Muscle of leg (tissue), 11 donors: Measurements from ENCODE around the gene ELFN2. TPM values are rescaled to one million over a fixed set of nuclear protein-coding genes. Genes with fewer than 3 reads are reported as not detected.
"Not testable (repeated sequence)": the region's sequence is repeated elsewhere in the genome, so short reads cannot be mapped to it uniquely, and the experiment has no call there.

ENCODE experiments used
- DNase-seq: peaks from one replicate; pipeline ENCODE4 v3.0.0; 2013
- H3K27ac ChIP-seq: one replicate; pipeline ENCODE4 v1.5.1; 2013; ENCODE audit warnings: mild to moderate bottlenecking, low read length, control low read depth
- H3K27me3 ChIP-seq: one replicate; pipeline ENCODE4 v1.6.1; 2013; ENCODE audit warnings: low read length; ENCODE audit not compliant: control insufficient read depth, insufficient read depth
- H3K36me3 ChIP-seq: one replicate; pipeline ENCODE4 v1.6.1; 2013; ENCODE audit warnings: low read length; ENCODE audit not compliant: control insufficient read depth, insufficient read depth
- H3K4me1 ChIP-seq: one replicate; pipeline ENCODE4 v1.6.1; 2013; ENCODE audit warnings: low read length; ENCODE audit not compliant: control insufficient read depth, insufficient read depth
- H3K4me3 ChIP-seq: one replicate; pipeline ENCODE4 v1.5.1; 2013; ENCODE audit warnings: low read length, control low read depth
- H3K9me3 ChIP-seq: replicated peaks from 2 replicates; pipeline ENCODE4 v1.6.1; 2013; ENCODE audit warnings: low read depth, low read length; ENCODE audit not compliant: control insufficient read depth
- WGBS: methylation state at CpG from one replicate; pipeline ENCODE4 v1.1.5; 2013; ENCODE audit warnings: missing lambda C conversion rate; ENCODE audit not compliant: insufficient coverage; 5-methylcytosine and 5-hydroxymethylcytosine counted together
- polyA plus RNA-seq, 8 donors: library from polyadenylated mRNA; unstranded; fragments of 120-200 nt; gene quantifications; one replicate each; pipeline versions ENCODE4 v1.2.1 to v1.2.3, GENCODE V29; 2013; ENCODE audit warnings: inconsistent platforms in 1 of 8, low replicate concordance in 1 of 8; ENCODE audit not compliant: insufficient read length in 8 of 8, insufficient read depth in 1 of 8
- total RNA-seq: library from RNA; stranded (reverse); fragments of 120-200 nt; gene quantifications from one replicate; pipeline ENCODE4 v1.2.4, GENCODE V29; 2013

ELFN2 gene
- total and polyA plus RNA-seq, 9 donors: 0.35 to 2.2 (median 1.3) TPM

DNA sequence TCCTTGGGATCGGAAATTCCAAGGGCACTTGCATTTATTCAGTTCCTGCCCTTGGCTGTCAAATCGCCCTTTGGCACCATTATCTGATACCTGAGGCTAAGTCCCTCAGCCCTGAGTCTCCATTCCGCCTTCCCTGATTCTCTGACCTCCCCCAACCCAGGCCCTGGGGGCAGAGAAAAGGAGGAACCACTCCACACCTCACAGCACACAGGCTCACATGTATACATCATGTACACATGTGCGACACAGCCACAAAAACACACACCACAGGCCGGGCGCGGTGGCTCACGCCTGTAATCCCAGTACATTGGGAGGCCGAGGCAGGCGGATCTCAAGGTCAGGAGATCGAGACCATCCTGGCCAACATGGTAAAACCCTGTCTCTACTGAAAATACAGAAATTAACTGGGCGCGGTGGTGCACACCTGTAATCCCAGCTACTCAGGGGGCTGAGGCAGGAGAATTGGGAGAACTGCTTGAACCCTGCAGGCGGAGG lies 41.0 kb upstream of the ELFN2 start:
- H3K4me3 ChIP-seq, H3K36me3 ChIP-seq, DNase-seq, H3K9me3 ChIP-seq, H3K4me1 ChIP-seq, H3K27me3 ChIP-seq, H3K27ac ChIP-seq: not testable (repeated sequence)
- 91% methylated on average over 8 of the region's 14 CpGs for WGBS

GRCh38 chr22:37467391-37467955 lies 40.2 kb upstream of the ELFN2 start:
- WGBS: 42% methylated on average over 7 of the region's 14 CpGs
- no peaks in the 10 kb centered on the region for H3K36me3 ChIP-seq
- no peak for DNase-seq

GRCh38 chr22:37464181-37464580 lies 36.9 kb upstream of the ELFN2 start:
- Histone ChIP-seq H3K27ac (no peak overlapping the region), H3K27me3 (no peaks in the 10 kb centered on the region), H3K9me3 (no peaks in the 10 kb centered on the region), H3K4me3 (no peak overlapping the region), H3K4me1 (peaks cover 6% of the 10 kb centered on the region), H3K36me3 (no peaks in the 10 kb centered on the region)
- 0% methylated on average over 1 of the region's 4 CpGs for WGBS
- peak; percentile 82 for DNase-seq

More at GRCh38 chr22:37467391-37467955, 40.2 kb upstream of the ELFN2 start:
- H3K9me3 ChIP-seq: no peaks in the 10 kb centered on the region
- H3K4me3 ChIP-seq: no peak overlapping the region
- H3K27me3 ChIP-seq: peaks cover 2% of the 10 kb centered on the region
- peaks cover 6% of the 10 kb centered on the region for H3K4me1 ChIP-seq
- no peak overlapping the region for H3K27ac ChIP-seq

DNA sequence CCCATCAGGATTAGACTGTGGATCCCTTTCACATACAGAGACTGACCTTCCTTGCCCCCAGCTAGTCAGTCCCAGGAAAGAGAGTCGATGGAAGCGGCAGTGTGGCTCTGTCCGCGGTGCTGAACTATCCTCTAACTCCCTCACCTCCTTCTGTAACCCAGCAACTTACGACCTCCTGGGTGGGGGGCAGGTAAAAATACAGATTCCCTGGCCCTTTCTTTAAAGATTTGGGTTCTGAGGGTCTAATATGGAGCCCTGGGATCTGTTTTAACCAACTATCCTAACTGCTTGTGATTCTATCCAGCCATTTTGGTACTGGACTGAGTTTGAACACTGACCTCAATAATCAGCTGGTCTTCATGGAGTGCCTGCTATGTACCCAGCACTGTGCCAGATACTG lies 35.7 kb upstream of the ELFN2 start:
- 0% methylated on average over 1 of the region's 5 CpGs for WGBS
- H3K27me3 ChIP-seq: peaks cover 3% of the 10 kb centered on the region

GRCh38 chr22:37462436-37462835 lies 35.2 kb upstream of the ELFN2 start:
- Histone ChIP-seq H3K4me1 (peaks cover 6% of the 10 kb centered on the region), H3K27me3 (peaks cover 6% of the 10 kb centered on the region), H3K9me3 (no peaks in the 10 kb centered on the region), H3K36me3 (no peaks in the 10 kb centered on the region), H3K27ac (no peak overlapping the region), H3K4me3 (no peak overlapping the region)
- 63% methylated on average over 4 of the region's 5 CpGs for WGBS
- no peak for DNase-seq

More for the DNA sequence above, 35.7 kb upstream of the ELFN2 start:
- no peak overlapping the region for H3K4me3 ChIP-seq
- peaks cover 6% of the 10 kb centered on the region for H3K4me1 ChIP-seq
- no peak overlapping the region for H3K27ac ChIP-seq
- no peaks in the 10 kb centered on the region for H3K9me3 ChIP-seq
- no peaks in the 10 kb centered on the region for H3K36me3 ChIP-seq
- DNase-seq: peak; percentile 69

DNA sequence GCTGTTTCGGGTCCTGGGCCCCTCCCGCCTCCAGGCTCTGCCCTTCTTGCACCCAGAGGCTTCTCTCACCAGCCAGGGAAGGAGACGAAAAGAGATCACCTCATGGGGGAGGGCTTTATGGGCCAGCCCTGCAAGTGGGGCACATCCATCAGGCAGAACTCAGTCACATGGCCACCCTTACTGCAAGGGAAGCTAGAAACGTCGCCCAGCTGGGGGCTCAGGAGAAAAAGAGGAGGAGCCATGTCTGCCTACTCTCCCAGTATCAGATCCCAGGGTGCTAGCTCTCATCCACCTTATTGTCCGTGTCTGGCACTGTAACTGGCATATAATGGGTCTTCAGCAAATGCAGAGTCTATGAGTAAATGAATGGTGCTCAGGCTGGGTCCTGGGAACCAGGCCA lies 34.7 kb upstream of the ELFN2 start:
- peaks cover 9% of the 10 kb centered on the region for H3K27me3 ChIP-seq
- DNase-seq: no peak
- H3K4me1 ChIP-seq: peaks cover 6% of the 10 kb centered on the region
- no peak overlapping the region for H3K4me3 ChIP-seq
- H3K27ac ChIP-seq: no peak overlapping the region
- H3K9me3 ChIP-seq: no peaks in the 10 kb centered on the region
- H3K36me3 ChIP-seq: no peaks in the 10 kb centered on the region
- WGBS: 17% methylated on average over 3 of the region's 6 CpGs

DNA sequence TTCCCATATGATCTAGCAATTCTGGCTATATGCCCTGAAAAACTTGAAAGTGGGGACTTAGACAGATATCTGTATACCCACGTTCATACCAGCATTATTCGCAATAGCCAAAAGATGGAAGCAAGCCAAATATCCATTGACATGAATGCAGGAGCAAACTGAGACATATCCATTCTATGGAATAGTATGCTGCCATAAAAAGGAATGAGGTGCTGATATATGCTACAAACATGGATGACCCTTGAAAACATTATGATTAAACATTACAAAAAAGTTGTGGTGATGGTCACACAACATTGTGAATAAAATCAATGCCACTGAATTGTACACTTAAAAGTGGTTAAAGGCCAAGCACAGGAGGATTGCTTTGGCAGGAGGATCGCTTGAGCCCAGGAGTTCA lies 33.4 kb upstream of the ELFN2 start:
- Histone ChIP-seq H3K4me3 (no peak overlapping the region), H3K9me3 (no peaks in the 10 kb centered on the region), H3K36me3 (no peaks in the 10 kb centered on the region), H3K27ac (no peak overlapping the region), H3K27me3 (peaks cover 21% of the 10 kb centered on the region), H3K4me1 (peaks cover 6% of the 10 kb centered on the region)
- DNase-seq: no peak
- WGBS: no CpG with 5 or more reads among the region's 3 CpGs

DNA sequence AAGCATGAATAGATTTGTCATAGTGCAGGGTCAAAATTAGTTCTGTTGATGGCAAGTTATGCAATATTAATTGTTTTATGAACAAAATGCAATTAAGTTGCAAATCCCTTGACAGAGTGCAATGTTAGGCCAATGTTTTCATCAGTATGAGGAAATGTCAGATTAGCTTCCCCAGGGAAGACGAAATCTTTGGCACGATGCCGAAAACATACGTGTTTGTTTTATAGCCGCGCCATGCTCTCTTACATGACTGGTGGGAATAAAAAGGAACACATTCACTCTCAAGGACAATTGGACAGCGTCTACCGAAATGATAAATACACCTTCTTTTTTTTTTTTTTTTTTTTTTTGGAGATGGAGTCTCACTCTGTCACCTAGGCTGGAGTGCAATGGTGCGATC lies 31.9 kb upstream of the ELFN2 start:
- no peak overlapping the region for H3K4me3 ChIP-seq
- H3K9me3 ChIP-seq: no peaks in the 10 kb centered on the region
- no peaks in the 10 kb centered on the region for H3K36me3 ChIP-seq
- no peak overlapping the region for H3K27ac ChIP-seq
- DNase-seq: no peak
- H3K4me1 ChIP-seq: peaks cover 3% of the 10 kb centered on the region
- 71% methylated on average over 4 of the region's 9 CpGs for WGBS
- H3K27me3 ChIP-seq: peaks cover 34% of the 10 kb centered on the region

DNA sequence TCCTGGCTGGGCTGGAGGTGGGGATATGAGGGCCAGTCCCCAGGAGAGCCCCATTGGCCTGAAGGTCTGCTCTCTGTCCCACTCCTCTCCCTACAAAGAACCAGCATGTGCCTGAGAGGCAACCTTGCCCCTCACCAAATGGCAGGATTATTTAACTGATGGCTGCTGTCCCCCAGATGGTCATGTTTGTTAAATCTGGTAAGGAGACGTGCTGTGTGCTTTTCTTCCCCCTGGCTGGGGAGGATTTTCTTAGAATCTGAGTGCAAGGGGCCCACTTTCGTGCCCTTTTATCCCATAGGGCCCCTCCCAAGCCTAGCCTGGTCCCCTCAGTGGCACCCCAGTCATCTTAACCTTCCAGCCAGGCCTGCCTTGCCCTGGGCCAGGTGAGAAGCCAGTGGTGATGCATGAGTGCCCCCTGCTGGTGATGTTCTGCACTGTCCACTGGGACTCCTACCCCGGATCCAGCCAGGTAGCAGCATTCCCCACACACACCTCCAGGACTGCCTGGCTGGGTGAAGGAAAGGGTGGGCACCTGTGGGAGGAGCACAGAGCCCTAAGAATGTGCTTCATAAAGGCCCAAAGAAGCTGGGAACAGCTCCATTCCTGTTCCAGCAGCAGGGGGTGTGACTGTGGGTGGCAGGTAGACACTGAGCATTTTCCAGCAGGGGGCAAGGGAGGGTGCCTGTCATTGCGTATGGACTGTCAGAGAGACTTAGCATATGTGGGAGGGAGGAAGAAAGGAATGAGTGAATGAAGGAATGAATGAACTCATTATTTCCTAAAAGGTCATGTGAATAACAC lies 30.0 kb upstream of the ELFN2 start:
- Histone ChIP-seq H3K4me1 (no peaks in the 10 kb centered on the region), H3K4me3 (no peak overlapping the region), H3K36me3 (no peaks in the 10 kb centered on the region), H3K9me3 (no peaks in the 10 kb centered on the region), H3K27ac (no peak overlapping the region), H3K27me3 (peaks cover 39% of the 10 kb centered on the region)
- WGBS: no CpG with 5 or more reads among the region's 4 CpGs
- peak; percentile 42 for DNase-seq

GRCh38 chr22:37456346-37456745 lies 29.1 kb upstream of the ELFN2 start:
- no peak overlapping the region for H3K27ac ChIP-seq
- no peak overlapping the region for H3K4me3 ChIP-seq
- no peaks in the 10 kb centered on the region for H3K36me3 ChIP-seq
- peaks cover 1% of the 10 kb centered on the region for H3K9me3 ChIP-seq
- H3K27me3 ChIP-seq: peaks cover 39% of the 10 kb centered on the region
- H3K4me1 ChIP-seq: no peaks in the 10 kb centered on the region
- DNase-seq: no peak
- 53% methylated on average over 17 of the region's 17 CpGs for WGBS
